CD1c-positive myeloid dendritic cell (primary cell): ENCODE results near the gene TRIM29.

Source experiments
- DNase-seq: peaks from one replicate; pipeline ENCODE4 v3.0.0-alpha.2; 2016; ENCODE audit errors: extremely low spot score

The TRIM29 gene

GRCh38 chr11:120139316-120140069 is 1.6 kb upstream of the TRIM29 start:
- DNase-seq: no peak

- DNase-seq: no peak
These were observed 714 bp downstream of the TRIM29 start for GRCh38 chr11:120137187-120137610.

DNA sequence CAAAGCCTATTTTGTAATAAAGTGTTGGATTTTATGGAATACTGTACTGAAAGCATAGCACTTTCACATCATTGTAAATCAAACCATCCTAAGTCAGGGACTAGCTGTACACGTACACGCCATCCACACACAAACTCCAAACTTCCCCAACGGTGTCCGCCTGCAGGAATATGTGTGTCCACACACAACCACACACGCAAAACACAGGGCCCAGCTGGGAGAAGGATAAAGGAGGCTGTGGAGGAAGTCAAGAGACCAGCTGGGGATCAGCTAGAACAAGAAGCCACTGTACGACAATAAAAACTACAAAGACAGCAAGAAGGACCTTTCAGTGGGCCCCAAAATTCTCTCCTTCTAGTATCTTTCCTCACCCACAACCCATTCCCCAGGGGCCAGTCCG is 1.6 kb downstream of the TRIM29 start:
- DNase-seq: no peak

DNA sequence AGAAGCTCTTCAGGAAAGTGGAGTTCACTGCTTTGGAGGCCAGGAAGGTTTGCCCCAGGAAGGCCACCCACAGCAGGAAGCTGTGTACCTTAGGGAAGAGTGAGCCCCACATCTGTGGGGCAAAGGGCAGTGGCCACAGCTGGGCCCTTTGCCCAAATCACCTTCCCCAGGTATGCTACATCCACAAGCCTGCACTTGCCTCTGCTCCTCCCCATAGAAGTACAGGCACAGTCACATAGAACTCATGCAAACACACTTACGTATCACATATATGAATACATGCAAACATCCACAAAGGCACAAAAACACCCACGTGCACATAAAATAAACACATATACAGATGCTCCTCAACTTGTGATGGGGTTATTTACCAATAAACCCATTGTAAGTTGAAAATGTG is 2.1 kb downstream of the TRIM29 start:
- no peak for DNase-seq

GRCh38 chr11:120134931-120135228 is 3.0 kb downstream of the TRIM29 start:
- DNase-seq: no peak

- DNase-seq: no peak
These were observed 3.6 kb downstream of the TRIM29 start for GRCh38 chr11:120134106-120134930.

DNA sequence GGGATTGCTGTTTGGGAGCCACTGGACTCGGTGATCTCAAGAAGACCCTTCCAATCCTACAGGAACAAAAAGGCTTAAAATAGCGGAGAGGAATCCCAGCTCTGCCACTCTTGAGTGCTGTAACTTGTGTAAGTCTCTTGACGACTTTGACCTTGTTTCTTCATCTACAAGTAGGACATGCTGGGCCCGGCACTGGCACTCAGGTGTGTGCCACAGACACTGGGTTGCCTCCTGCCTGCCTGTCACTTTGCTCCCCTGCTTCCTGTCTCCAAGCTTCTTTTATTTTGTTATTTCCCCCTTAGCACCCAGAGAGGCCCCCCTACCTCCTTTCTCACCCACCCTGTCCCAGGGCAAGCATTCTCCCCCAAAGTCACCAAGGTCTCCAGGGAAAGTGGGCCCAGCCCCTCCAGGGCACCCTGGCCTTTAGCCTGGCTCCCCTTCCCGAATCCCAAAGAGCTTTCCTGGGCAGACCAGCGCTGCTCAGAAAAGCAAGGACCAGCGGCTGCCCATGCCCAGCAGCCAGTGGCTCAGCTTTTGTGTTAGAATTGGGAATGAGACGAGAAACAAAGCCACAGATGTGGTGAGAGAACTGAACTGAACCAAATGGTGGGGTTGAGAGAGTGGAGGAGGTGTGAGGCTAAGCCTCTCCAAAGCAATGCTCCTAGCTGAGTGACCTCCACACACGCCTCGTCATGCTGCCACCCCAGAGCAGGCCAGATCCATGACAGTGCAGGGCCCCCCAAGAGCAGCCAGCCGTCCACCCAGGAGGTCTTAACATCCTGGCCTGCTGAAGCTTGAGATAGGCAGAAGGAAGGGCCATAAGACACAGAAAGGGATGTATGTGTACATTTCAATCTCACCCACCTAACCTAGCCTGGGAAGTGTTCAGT is 4.5 kb downstream of the TRIM29 start:
- DNase-seq: no peak

GRCh38 chr11:120132645-120133185 is 5.2 kb downstream of the TRIM29 start:
- no peak for DNase-seq

GRCh38 chr11:120131941-120132644 is 5.8 kb downstream of the TRIM29 start:
- no peak for DNase-seq

GRCh38 chr11:120130991-120131760 is 6.7 kb downstream of the TRIM29 start:
- no peak for DNase-seq

DNA sequence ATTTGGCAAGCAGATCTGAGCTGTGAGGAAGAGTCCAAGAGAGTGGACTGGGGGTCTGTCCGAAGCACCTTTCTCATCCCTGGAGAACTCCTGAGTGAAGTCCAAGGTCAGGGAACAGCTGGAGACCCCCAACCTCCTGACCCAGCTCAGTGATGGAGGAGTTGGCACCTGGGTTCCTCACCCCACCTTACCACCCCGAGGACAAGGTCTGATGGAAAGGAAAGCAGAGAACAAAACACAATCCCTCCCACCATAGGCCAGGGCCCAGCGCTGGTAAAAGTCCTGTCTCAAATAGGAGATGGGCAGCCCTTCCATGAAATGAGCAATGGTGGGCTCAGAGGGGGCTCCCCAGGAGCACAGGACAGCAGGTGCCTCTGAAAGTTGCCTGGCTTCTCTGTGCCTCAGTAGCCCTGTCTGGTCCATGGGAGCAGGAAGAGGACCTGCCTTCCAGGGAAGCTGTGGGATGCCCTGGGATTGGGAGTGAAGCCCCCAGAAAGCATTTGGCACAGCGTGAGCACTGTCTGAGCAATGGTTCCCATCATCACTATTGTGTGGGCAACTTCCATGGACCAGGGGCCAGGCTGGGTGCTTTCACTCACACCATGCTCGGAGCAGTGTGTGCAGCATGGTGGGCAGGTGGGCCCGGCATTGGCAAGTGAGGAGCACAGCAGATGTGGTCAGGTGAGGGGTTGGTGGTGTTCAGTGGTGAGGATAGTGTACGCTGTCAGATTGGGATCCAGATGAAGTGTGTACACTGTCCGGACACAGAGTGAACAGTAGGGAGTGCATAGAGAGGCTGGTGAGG is 7.5 kb downstream of the TRIM29 start:
- DNase-seq: no peak

GRCh38 chr11:120129570-120129969 is 8.3 kb downstream of the TRIM29 start:
- DNase-seq: no peak

GRCh38 chr11:120128392-120129119 is 9.4 kb downstream of the TRIM29 start:
- DNase-seq: no peak

- DNase-seq: no peak
These were observed 10.7 kb downstream of the TRIM29 start for GRCh38 chr11:120127236-120127635.

GRCh38 chr11:120126620-120127019 is 11.3 kb downstream of the TRIM29 start:
- no peak for DNase-seq

GRCh38 chr11:120125509-120125908 is 12.4 kb downstream of the TRIM29 start:
- no peak for DNase-seq

GRCh38 chr11:120125024-120125423 is 12.9 kb downstream of the TRIM29 start:
- no peak for DNase-seq

DNA sequence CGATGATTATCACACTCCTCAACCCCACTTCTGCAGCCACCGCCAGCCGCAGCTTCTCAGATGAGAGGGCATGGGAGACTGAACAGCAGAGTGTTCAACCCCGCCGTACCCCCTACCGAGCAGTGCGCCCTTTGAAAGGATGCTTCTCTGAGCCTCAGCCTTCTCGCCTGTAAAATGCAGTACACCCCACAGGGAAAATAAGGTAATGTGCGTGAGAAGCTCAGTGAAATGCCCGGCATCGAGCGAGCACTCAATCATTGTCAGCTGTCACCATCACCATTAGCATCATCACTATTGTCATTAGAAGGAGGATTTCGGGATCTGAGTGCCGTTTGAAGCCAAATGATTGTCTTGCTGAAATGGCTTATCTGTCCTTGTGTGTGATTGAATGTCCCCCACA is 13.6 kb downstream of the TRIM29 start:
- no peak for DNase-seq

GRCh38 chr11:120123946-120124345 is 14.0 kb downstream of the TRIM29 start:
- DNase-seq: no peak
